Endothelial cell of umbilical vein (primary cell): Measurements from ENCODE around the gene MATN4. TPM values are rescaled to one million over a fixed set of nuclear protein-coding genes. Genes with fewer than 3 reads are reported as not detected.

ENCODE experiments used
- BruUV-seq: library from RNA; stranded (reverse); fragments of 400-500 nt; replicated peaks from 2 replicates; lab custom pipeline; 2021; lab: Mats Ljungman, UMichigan
- CTCF ChIA-PET: fragments of 300-600, 350-600 bp; sonication (Branson Sonifier 250); formaldehyde crosslinking; loops from one replicate; lab custom pipeline; 2021; ENCODE audit warnings: antibody characterized with exemption, inconsistent platforms; lab: Charles Lee
- POLR2A ChIA-PET: fragments of 300-600, 350-600 bp; sonication (Branson Sonifier 250); formaldehyde crosslinking; loops from one replicate; lab custom pipeline; 2021; ENCODE audit warnings: antibody characterized with exemption, inconsistent platforms; lab: Charles Lee
- DNase-seq: peaks from one replicate; pipeline ENCODE4 v3.0.0-alpha.2; 2011; ENCODE audit warnings: low read depth, low spot score
- FAIRE-seq: peaks from 2 replicates; lab custom pipeline; 2011; peaks lifted over from hg19 to GRCh38; lab: Jason Lieb, UNC
- H2AFZ ChIP-seq: 2 replicates; pipeline ENCODE4 v1.6.0; 2012; ENCODE audit warnings: low read depth, low read length, control low read depth, inconsistent platforms
- H3K27ac ChIP-seq: 2 replicates; pipeline ENCODE4 v1.5.1; 2011; ENCODE audit warnings: low read depth, mild to moderate bottlenecking, control low read depth, low read length, moderate library complexity; ENCODE audit not compliant: insufficient read depth
- H3K27me3 ChIP-seq, 2 experiments: 2 replicates each; pipeline versions ENCODE4 v1.6.0 to v1.6.1; 2011; ENCODE audit warnings: low read length in 2 of 2, mixed read lengths in 1 of 2; ENCODE audit not compliant: control insufficient read depth in 2 of 2, insufficient read depth in 2 of 2
- H3K36me3 ChIP-seq, 2 experiments: 2 replicates in 1 of 2; 3 replicates in 1 of 2; pipeline ENCODE4 v1.5.1; 2011; ENCODE audit warnings: low read length in 2 of 2, mild to moderate bottlenecking in 1 of 2, moderate library complexity in 1 of 2; ENCODE audit not compliant: control insufficient read depth in 2 of 2, insufficient read depth in 2 of 2; ENCODE audit errors: extremely low read depth in 1 of 2
- H3K4me1 ChIP-seq: 3 replicates; pipeline ENCODE4 v1.5.1; 2011; ENCODE audit warnings: mild to moderate bottlenecking, low read length; ENCODE audit not compliant: control insufficient read depth, insufficient read depth; ENCODE audit errors: extremely low read depth
- H3K4me2 ChIP-seq: 2 replicates; pipeline ENCODE4 v1.6.1; 2011; ENCODE audit warnings: low read length, control low read depth, mixed read lengths; ENCODE audit not compliant: insufficient read depth
- H3K4me3 ChIP-seq, 3 experiments: fragments of 200-600 bp in 1 of 3; sonication (generic), shearing (Covaris generic) in 1 of 3; replicated peaks in 1 of 3; 2 replicates each; pipeline ENCODE4 v1.5.1; 2011 to 2016; ENCODE audit warnings: control low read depth in 3 of 3, low read length in 3 of 3, mild to moderate bottlenecking in 2 of 3, inconsistent platforms in 1 of 3, low read depth in 1 of 3, moderate library complexity in 1 of 3; ENCODE audit not compliant: insufficient read depth in 1 of 3
- H3K79me2 ChIP-seq: 2 replicates; pipeline ENCODE4 v1.6.0; 2012; ENCODE audit warnings: low read length, inconsistent platforms; ENCODE audit not compliant: control insufficient read depth, insufficient read depth
- H3K9ac ChIP-seq: replicated peaks from 2 replicates; pipeline ENCODE3; 2011; ENCODE audit warnings: low read length, control low read depth; ENCODE audit not compliant: insufficient read depth; ENCODE audit errors: extremely low read depth
- H3K9me1 ChIP-seq: replicated peaks from 3 replicates; pipeline ENCODE4 v1.6.0; 2011; ENCODE audit warnings: mild to moderate bottlenecking, low read length; ENCODE audit not compliant: control insufficient read depth, insufficient read depth; ENCODE audit errors: extremely low read depth
- H3K9me3 ChIP-seq: replicated peaks from 2 replicates; pipeline ENCODE4 v1.5.1; 2012; ENCODE audit warnings: low read length, inconsistent platforms; ENCODE audit not compliant: control insufficient read depth, insufficient read depth
- H4K20me1 ChIP-seq: replicated peaks from 2 replicates; pipeline ENCODE3; 2011; ENCODE audit warnings: mild to moderate bottlenecking, low read length; ENCODE audit not compliant: control insufficient read depth, insufficient read depth; ENCODE audit errors: extremely low read depth
- EZH2 ChIP-seq: IDR thresholded peaks from 2 replicates; pipeline ENCODE4 v1.6.1; 2012; ENCODE audit warnings: borderline replicate concordance, low read depth, mild to moderate bottlenecking, moderate library complexity, low read length, inconsistent platforms; ENCODE audit not compliant: severe bottlenecking
- FOS ChIP-seq: IDR thresholded peaks from 2 replicates; pipeline ENCODE4 v1.6.1; 2011; ENCODE audit warnings: mild to moderate bottlenecking, low read length, moderate library complexity, borderline replicate concordance; ENCODE audit not compliant: insufficient read depth
- GATA2 ChIP-seq: IDR thresholded peaks from 2 replicates; pipeline ENCODE4 v1.7.0; 2011; ENCODE audit warnings: low read depth, mild to moderate bottlenecking, moderate library complexity, mixed read lengths, low read length; ENCODE audit not compliant: insufficient read length, insufficient read depth
- JUN ChIP-seq: IDR thresholded peaks from 2 replicates; pipeline ENCODE4 v1.6.1; 2011; ENCODE audit warnings: borderline replicate concordance, low read depth; ENCODE audit not compliant: insufficient read length, insufficient read depth
- MYC ChIP-seq: IDR thresholded peaks from one replicate; pipeline ENCODE4 v1.6.1; 2011; ENCODE audit warnings: mild to moderate bottlenecking, low read depth, low read length
- POLR2A ChIP-seq: IDR thresholded peaks from 2 replicates; pipeline ENCODE4 v1.6.1; 2012; ENCODE audit warnings: low read depth, mild to moderate bottlenecking, control low read depth, low read length
- POLR2AphosphoS5 ChIP-seq: IDR thresholded peaks from 2 replicates; pipeline ENCODE4 v1.6.1; 2012; ENCODE audit warnings: low read depth, mild to moderate bottlenecking, control low read depth, low read length, moderate library complexity; ENCODE audit not compliant: insufficient read depth
- dilution Hi-C: fragments of 300-500 bp; cut with MboI; formaldehyde crosslinking; loops from one replicate; pipeline ENCODE4 v1.15.0; 2019; ENCODE audit warnings: low sequenced_read_pairs; ENCODE audit not compliant: extremely low pct_ligation_motif_present
- intact Hi-C: fragments of 100-400 bp; cut with micrococcal nuclease; formaldehyde crosslinking; loops from one replicate; pipeline ENCODE4 v1.10.0; 2022
- polyA plus RNA-seq, 4 experiments: library from polyadenylated mRNA; depleted of rRNA in 3 of 4; stranded (reverse) in 3 of 4; unstranded in 1 of 4; fragments of >200 nt; gene quantifications; 2 replicates each; pipeline versions ENCODE4 v1.2.1 to v1.2.3, GENCODE V29; 2011 to 2012; ENCODE audit warnings: missing spikeins in 1 of 4
- total RNA-seq: library from RNA; stranded (reverse); gene quantifications from 2 replicates; pipeline ENCODE4 v1.2.3, GENCODE V29; 2021
- TF ChIP-seq, protein P1 (sequence below), 2 donors: IDR thresholded peaks; 1 replicate in 1 of 2; 2 replicates in 1 of 2; pipeline ENCODE4 v1.5.1; 2011; ENCODE audit warnings: low read length in 2 of 2, mild to moderate bottlenecking in 2 of 2, moderate library complexity in 2 of 2, control low read depth in 1 of 2, inconsistent platforms in 1 of 2, low read depth in 1 of 2; ENCODE audit not compliant: insufficient read depth in 1 of 2; ENCODE audit errors: extremely low read depth in 1 of 2
- TF ChIP-seq, protein P2 (sequence below): IDR thresholded peaks from 2 replicates; pipeline ENCODE4 v1.6.1; 2011; ENCODE audit not compliant: insufficient read depth, insufficient read length

The MATN4 gene
- total and polyA plus RNA-seq, 2 donors (not counting 3 experiments of a cell fraction or from before 2014, with no cell fraction given): 0.10 TPM; not detected in 1

GRCh38 chr20:45258259-45258658 is 49.8 kb downstream of the MATN4 start:
- no peaks in the 10 kb centered on the region for H3K9me1 ChIP-seq
- no peaks in the 10 kb centered on the region for H4K20me1 ChIP-seq
- dilution Hi-C loops: no loop called here
- no peak for DNase-seq
- H3K36me3 ChIP-seq: no peaks in the 10 kb centered on the region
- ChIA-PET CTCF (interaction anchor here (0.9 kb wide), 1 partner anchor 36 kb away, joined by 3 read pairs; no protein-coding TSS in a partner anchor), POLR2A (no interaction called here)
- no peak overlapping the region for H2AFZ ChIP-seq
- TF ChIP-seq, protein P1, sequence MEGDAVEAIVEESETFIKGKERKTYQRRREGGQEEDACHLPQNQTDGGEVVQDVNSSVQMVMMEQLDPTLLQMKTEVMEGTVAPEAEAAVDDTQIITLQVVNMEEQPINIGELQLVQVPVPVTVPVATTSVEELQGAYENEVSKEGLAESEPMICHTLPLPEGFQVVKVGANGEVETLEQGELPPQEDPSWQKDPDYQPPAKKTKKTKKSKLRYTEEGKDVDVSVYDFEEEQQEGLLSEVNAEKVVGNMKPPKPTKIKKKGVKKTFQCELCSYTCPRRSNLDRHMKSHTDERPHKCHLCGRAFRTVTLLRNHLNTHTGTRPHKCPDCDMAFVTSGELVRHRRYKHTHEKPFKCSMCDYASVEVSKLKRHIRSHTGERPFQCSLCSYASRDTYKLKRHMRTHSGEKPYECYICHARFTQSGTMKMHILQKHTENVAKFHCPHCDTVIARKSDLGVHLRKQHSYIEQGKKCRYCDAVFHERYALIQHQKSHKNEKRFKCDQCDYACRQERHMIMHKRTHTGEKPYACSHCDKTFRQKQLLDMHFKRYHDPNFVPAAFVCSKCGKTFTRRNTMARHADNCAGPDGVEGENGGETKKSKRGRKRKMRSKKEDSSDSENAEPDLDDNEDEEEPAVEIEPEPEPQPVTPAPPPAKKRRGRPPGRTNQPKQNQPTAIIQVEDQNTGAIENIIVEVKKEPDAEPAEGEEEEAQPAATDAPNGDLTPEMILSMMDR (IDR thresholded peaks at IDR 0.05; ENCODE audit: extremely low read depth in 1 of 2, insufficient read depth in 1 of 2, low read depth in 1 of 2, low read length in 2 of 2): no peak
- TF ChIP-seq MYC: no peak
- no peak for TF ChIP-seq JUN
- TF ChIP-seq FOS: no peak
- TF ChIP-seq GATA2: no peak
- TF ChIP-seq, protein P2, sequence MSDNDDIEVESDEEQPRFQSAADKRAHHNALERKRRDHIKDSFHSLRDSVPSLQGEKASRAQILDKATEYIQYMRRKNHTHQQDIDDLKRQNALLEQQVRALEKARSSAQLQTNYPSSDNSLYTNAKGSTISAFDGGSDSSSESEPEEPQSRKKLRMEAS: no peak
- no peaks in the 10 kb centered on the region for H3K79me2 ChIP-seq
- no peak overlapping the region for H3K4me3 ChIP-seq
- H3K27ac ChIP-seq: no peak overlapping the region
- no TSS peak for BruUV-seq
- FAIRE-seq: no peak
- H3K4me2 ChIP-seq: no peak overlapping the region
- H3K27me3 ChIP-seq: peaks cover 0 to 2% of the 10 kb centered on the region in 2 experiments
- no peaks in the 10 kb centered on the region for H3K4me1 ChIP-seq
- intact Hi-C loops: no loop called here
- no peaks in the 10 kb centered on the region for H3K9me3 ChIP-seq
- no peak overlapping the region for H3K9ac ChIP-seq

GRCh38 chr20:45257711-45258110 is 50.4 kb downstream of the MATN4 start:
- H3K36me3 ChIP-seq: no peaks in the 10 kb centered on the region

More at GRCh38 chr20:45257711-45258110, 50.4 kb downstream of the MATN4 start:
- DNase-seq (no peak), FAIRE-seq (no peak)
- Histone ChIP-seq H3K9ac (no peak overlapping the region), H3K79me2 (no peaks in the 10 kb centered on the region), H4K20me1 (no peaks in the 10 kb centered on the region), H3K4me3 (no peak overlapping the region), H3K9me1 (no peaks in the 10 kb centered on the region), H3K27ac (no peak overlapping the region), H3K9me3 (no peaks in the 10 kb centered on the region), H3K4me2 (no peak overlapping the region), H2AFZ (no peak overlapping the region), H3K4me1 (no peaks in the 10 kb centered on the region), H3K27me3 (peaks cover 0 to under 1% of the 10 kb centered on the region in 2 experiments)
- TF ChIP-seq, protein P1 (IDR thresholded peaks at IDR 0.05; ENCODE audit: extremely low read depth in 1 of 2, insufficient read depth in 1 of 2, low read depth in 1 of 2, low read length in 2 of 2): no peak
- TF ChIP-seq GATA2 (no peak), POLR2A (no peak), EZH2 (no peak), FOS (no peak), MYC (no peak), POLR2AphosphoS5 (no peak), JUN (no peak)
- TF ChIP-seq, protein P2: no peak
- BruUV-seq: no TSS peak
- ChIA-PET CTCF (no interaction called here), POLR2A (no interaction called here)
- intact Hi-C loops: no loop called here
- dilution Hi-C loops: no loop called here
